Brain microvascular endothelial cell (primary cell): Measurements from ENCODE around the gene CLHC1.
A peak's percentile ranks its signal among the peaks of the same experiment; 100 is the strongest.

Source experiments
- DNase-seq: peaks from one replicate; pipeline ENCODE4 v3.0.0-alpha.2; 2020
- H3K27ac ChIP-seq: fragments of 250-450 bp; sonication (Bioruptor Pico); 2 replicates; pipeline ENCODE4 v1.5.1; 2020; ENCODE audit warnings: mild to moderate bottlenecking, moderate library complexity
- H3K27me3 ChIP-seq: fragments of 250-450 bp; sonication (Bioruptor Pico); replicated peaks from 2 replicates; pipeline ENCODE4 v1.5.1; 2020; ENCODE audit warnings: mild to moderate bottlenecking
- H3K36me3 ChIP-seq: fragments of 250-450 bp; sonication (Bioruptor Pico); replicated peaks from 2 replicates; pipeline ENCODE4 v1.5.1; 2020; ENCODE audit warnings: mild to moderate bottlenecking
- H3K4me3 ChIP-seq: 2 replicates; pipeline ENCODE4 v1.5.1; 2011; ENCODE audit warnings: low read depth, mild to moderate bottlenecking, control low read depth, low read length, moderate library complexity
- CTCF ChIP-seq: IDR thresholded peaks from 2 replicates; pipeline ENCODE4 v1.5.1; 2011; ENCODE audit warnings: low read depth, mild to moderate bottlenecking, moderate library complexity, low read length, control low read depth, inconsistent platforms; ENCODE audit errors: missing control alignments
- in situ Hi-C: cut with HindIII; loops from 2 replicates; pipeline ENCODE4 v1.10.0; 2017; ENCODE audit warnings: low sequenced_read_pairs, low pct_ligation_motif_present

Gene CLHC1

GRCh38 chr2:55175254-55176093 lies 56.6 kb downstream of the CLHC1 start:
- H3K36me3 ChIP-seq, result peaks cover 2% of the 10 kb centered on the region
- no peaks in the 10 kb centered on the region for H3K27me3 ChIP-seq
- H3K4me3 ChIP-seq, result no peak overlapping the region
- peak; percentile 36 for TF ChIP-seq CTCF
- no peak for DNase-seq
- in situ Hi-C loops, result no loop called here
- no peak overlapping the region for H3K27ac ChIP-seq

GRCh38 chr2:55173438-55174054 lies 58.5 kb downstream of the CLHC1 start:
- peaks cover 2% of the 10 kb centered on the region for H3K36me3 ChIP-seq
- no peak for DNase-seq
- in situ Hi-C loops, result loop anchor here (25.0 kb wide), 2 partner anchors 136 to 261 kb away; no protein-coding TSS in a partner anchor
- H3K4me3 ChIP-seq, result no peak overlapping the region
- no peak for TF ChIP-seq CTCF
- H3K27me3 ChIP-seq, result no peaks in the 10 kb centered on the region
- H3K27ac ChIP-seq, result no peak overlapping the region

GRCh38 chr2:55169915-55170314 lies 62.2 kb downstream of the CLHC1 start:
- no peak for TF ChIP-seq CTCF
- no peaks in the 10 kb centered on the region for H3K36me3 ChIP-seq
- H3K27ac ChIP-seq, result no peak overlapping the region
- no peak overlapping the region for H3K4me3 ChIP-seq
- in situ Hi-C loops, result loop anchor here (25.0 kb wide), 2 partner anchors 133 to 258 kb away; no protein-coding TSS in a partner anchor
- no peak for DNase-seq
- no peaks in the 10 kb centered on the region for H3K27me3 ChIP-seq

GRCh38 chr2:55169359-55169758 lies 62.7 kb downstream of the CLHC1 start:
- Histone ChIP-seq H3K27ac (no peak overlapping the region), H3K4me3 (no peak overlapping the region), H3K36me3 (no peaks in the 10 kb centered on the region), H3K27me3 (no peaks in the 10 kb centered on the region)
- in situ Hi-C loops, result loop anchor here (25.0 kb wide), 2 partner anchors 132 to 257 kb away; no protein-coding TSS in a partner anchor
- DNase-seq, result no peak
- TF ChIP-seq CTCF, result no peak

- H3K27ac ChIP-seq, result peak overlapping the region; percentile 6
- in situ Hi-C loops, result loop anchor here (25.0 kb wide), 2 partner anchors 131 to 256 kb away; no protein-coding TSS in a partner anchor
- DNase-seq, result peak; percentile 70
- TF ChIP-seq CTCF, result peak; percentile 84
- no peak overlapping the region for H3K4me3 ChIP-seq
- H3K27me3 ChIP-seq, result no peaks in the 10 kb centered on the region
- no peaks in the 10 kb centered on the region for H3K36me3 ChIP-seq
Measured at GRCh38 chr2:55168221-55169154, 63.6 kb downstream of the CLHC1 start.
